Trophoblast cell (in vitro differentiated cells and primary cell): Measurements from ENCODE around the gene SGCA.

Experiments
- DNase-seq, 2 donors: peaks; one replicate each; pipeline ENCODE4 v3.0.0-alpha.2; 2016
- H2AFZ ChIP-seq: 2 replicates; pipeline ENCODE4 v1.6.1; 2013; ENCODE audit warnings: low read length, moderate library complexity, mild to moderate bottlenecking; ENCODE audit not compliant: insufficient read depth, poor library complexity
- H2AK5ac ChIP-seq: 2 replicates; pipeline ENCODE4 v1.6.1; 2013; ENCODE audit warnings: mild to moderate bottlenecking, low read length
- H2BK120ac ChIP-seq: 2 replicates; pipeline ENCODE4 v1.6.1; 2013; ENCODE audit warnings: low read length, mild to moderate bottlenecking, moderate library complexity; ENCODE audit not compliant: insufficient read depth, poor library complexity
- H2BK12ac ChIP-seq: 2 replicates; pipeline ENCODE4 v1.6.1; 2013; ENCODE audit warnings: mild to moderate bottlenecking, low read length, moderate library complexity
- H2BK5ac ChIP-seq: 2 replicates; pipeline ENCODE4 v1.6.1; 2013; ENCODE audit warnings: low read length, low read depth, moderate library complexity, mild to moderate bottlenecking; ENCODE audit not compliant: poor library complexity
- H3K14ac ChIP-seq: 2 replicates; pipeline ENCODE4 v1.6.1; 2013; ENCODE audit warnings: mild to moderate bottlenecking, low read length
- H3K18ac ChIP-seq: 2 replicates; pipeline ENCODE4 v1.6.1; 2013; ENCODE audit warnings: mild to moderate bottlenecking, low read length
- H3K23ac ChIP-seq: 2 replicates; pipeline ENCODE4 v1.6.1; 2013; ENCODE audit warnings: low read length
- H3K27ac ChIP-seq: 2 replicates; pipeline ENCODE4 v1.5.1; 2013; ENCODE audit warnings: low read depth, mild to moderate bottlenecking, inconsistent platforms, low read length, moderate library complexity
- H3K27me3 ChIP-seq: 2 replicates; pipeline ENCODE4 v1.6.1; 2013; ENCODE audit warnings: inconsistent platforms, mild to moderate bottlenecking, low read length, moderate library complexity; ENCODE audit not compliant: insufficient read depth
- H3K36me3 ChIP-seq, 2 experiments: 1 replicate in 1 of 2; 2 replicates in 1 of 2; pipeline ENCODE4 v1.6.1; 2013; ENCODE audit warnings: low read length in 2 of 2, mild to moderate bottlenecking in 2 of 2, moderate library complexity in 1 of 2; ENCODE audit not compliant: insufficient read depth in 2 of 2, control insufficient read depth in 1 of 2
- H3K4ac ChIP-seq: 2 replicates; pipeline ENCODE4 v1.6.1; 2013; ENCODE audit warnings: low read depth, mild to moderate bottlenecking, low read length, moderate library complexity
- H3K4me1 ChIP-seq, 2 experiments: 1 replicate in 1 of 2; 2 replicates in 1 of 2; pipeline ENCODE4 v1.6.1; 2013; ENCODE audit warnings: low read length in 2 of 2, mild to moderate bottlenecking in 2 of 2, moderate library complexity in 1 of 2; ENCODE audit not compliant: insufficient read depth in 2 of 2, control insufficient read depth in 1 of 2
- H3K4me2 ChIP-seq: 2 replicates; pipeline ENCODE4 v1.6.1; 2013; ENCODE audit warnings: inconsistent platforms, mild to moderate bottlenecking, low read length, moderate library complexity
- H3K4me3 ChIP-seq: 2 replicates; pipeline ENCODE4 v1.5.1; 2013; ENCODE audit warnings: mild to moderate bottlenecking, low read depth, low read length, inconsistent platforms
- H3K79me1 ChIP-seq: one replicate; pipeline ENCODE4 v1.6.1; 2013; ENCODE audit warnings: low read length
- H3K79me2 ChIP-seq: 2 replicates; pipeline ENCODE4 v1.6.1; 2013; ENCODE audit warnings: low read length, mild to moderate bottlenecking; ENCODE audit not compliant: control insufficient read depth, insufficient read depth, poor library complexity
- H3K9ac ChIP-seq: 2 replicates; pipeline ENCODE4 v1.6.1; 2013; ENCODE audit warnings: mild to moderate bottlenecking, low read length
- H3K9me3 ChIP-seq: 2 replicates; pipeline ENCODE4 v1.6.1; 2013; ENCODE audit warnings: low read depth, mild to moderate bottlenecking, control low read depth, inconsistent platforms, low read length; ENCODE audit not compliant: insufficient read depth
- H4K12ac ChIP-seq: 2 replicates; pipeline ENCODE4 v1.6.1; 2013; ENCODE audit warnings: low read depth, mild to moderate bottlenecking, low read length, moderate library complexity
- H4K8ac ChIP-seq: 2 replicates; pipeline ENCODE4 v1.6.1; 2013; ENCODE audit warnings: low read depth, mild to moderate bottlenecking, low read length, moderate library complexity
- H4K91ac ChIP-seq: one replicate; pipeline ENCODE4 v1.6.1; 2013; ENCODE audit warnings: low read depth, mild to moderate bottlenecking, low read length, moderate library complexity
- WGBS: extraction: QIAGEN DNeasy Blood & Tissue Kit; methylation state at CpG from one replicate; pipeline ENCODE4 v1.1.7; 2013; ENCODE audit warnings: missing lambda C conversion rate; ENCODE audit not compliant: insufficient read length, insufficient coverage; ENCODE audit errors: extremely low coverage; 5-methylcytosine and 5-hydroxymethylcytosine counted together

SGCA gene

GRCh38 chr17:50181591-50182560 lies 16.1 kb downstream of the SGCA start:
- Histone ChIP-seq H3K27me3 (no peaks in the 10 kb centered on the region), H3K9ac (no peak overlapping the region), H2BK120ac (no peak overlapping the region), H3K23ac (no peak overlapping the region), H3K79me2 (no peaks in the 10 kb centered on the region), H4K91ac (no peak overlapping the region), H3K4me2 (no peak overlapping the region), H3K14ac (no peak overlapping the region), H4K8ac (no peak overlapping the region), H3K4ac (no peak overlapping the region), H3K4me1 (peaks cover 22 to 28% of the 10 kb centered on the region in 2 experiments), H3K4me3 (no peak overlapping the region), H2AK5ac (no peak overlapping the region), H2BK5ac (no peak overlapping the region), H3K79me1 (peaks cover 20% of the 10 kb centered on the region), H3K27ac (no peak overlapping the region), H3K36me3 (peaks cover 22 to 28% of the 10 kb centered on the region in 2 experiments), H4K12ac (no peak overlapping the region), H2BK12ac (no peak overlapping the region), H2AFZ (no peak overlapping the region), H3K18ac (no peak overlapping the region), H3K9me3 (peaks cover 4% of the 10 kb centered on the region)
- no CpG with 5 or more reads among the region's 12 CpGs for WGBS
- no peak for DNase-seq

DNA sequence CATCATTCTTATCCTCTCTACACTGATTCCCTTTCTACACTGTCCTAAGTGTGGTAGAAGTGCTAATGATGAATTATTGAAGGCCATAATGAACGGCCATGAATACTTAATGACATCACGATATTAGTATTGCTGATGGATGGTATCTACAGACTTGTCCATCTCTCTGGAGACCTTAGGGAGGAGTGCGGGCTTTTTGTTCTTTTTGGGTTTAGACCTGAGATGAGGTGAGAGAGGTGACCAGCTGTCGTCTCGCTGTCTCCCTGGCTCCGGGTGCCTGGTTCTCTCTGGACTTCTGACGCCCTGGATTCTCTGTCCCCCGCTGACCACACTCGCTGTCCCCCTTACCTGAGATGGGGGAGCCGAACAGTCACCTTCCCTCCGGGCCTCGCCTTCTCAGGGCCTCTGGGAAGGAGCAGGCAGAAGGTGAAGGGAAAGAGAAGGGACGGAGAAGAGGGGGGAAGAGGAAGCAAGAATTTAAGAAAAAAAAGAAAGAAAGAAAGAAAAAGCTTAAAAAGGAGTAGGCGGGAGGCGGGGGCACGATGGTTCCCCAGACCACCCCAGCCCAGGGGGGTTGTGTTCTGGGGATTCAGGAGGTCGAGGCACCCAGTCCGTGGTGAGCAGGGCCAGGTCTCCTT lies 17.1 kb downstream of the SGCA start:
- Histone ChIP-seq H3K14ac (no peak overlapping the region), H4K91ac (no peak overlapping the region), H2AK5ac (no peak overlapping the region), H4K8ac (no peak overlapping the region), H3K4ac (no peak overlapping the region), H3K18ac (no peak overlapping the region), H4K12ac (no peak overlapping the region), H3K4me2 (no peak overlapping the region), H3K79me1 (peaks cover 10% of the 10 kb centered on the region), H3K27ac (no peak overlapping the region), H2BK12ac (no peak overlapping the region), H2BK120ac (no peak overlapping the region), H3K36me3 (peaks cover 32 to 38% of the 10 kb centered on the region in 2 experiments), H3K9ac (no peak overlapping the region), H3K79me2 (no peaks in the 10 kb centered on the region), H3K27me3 (no peaks in the 10 kb centered on the region), H3K4me1 (peaks cover 13 to 19% of the 10 kb centered on the region in 2 experiments), H2AFZ (no peak overlapping the region), H2BK5ac (no peak overlapping the region), H3K9me3 (peaks cover 4% of the 10 kb centered on the region), H3K23ac (no peak overlapping the region), H3K4me3 (no peak overlapping the region)
- no CpG with 5 or more reads among the region's 18 CpGs for WGBS
- no peak for DNase-seq

GRCh38 chr17:50183421-50183994 lies 17.7 kb downstream of the SGCA start:
- H3K27ac ChIP-seq: no peak overlapping the region
- no peak overlapping the region for H2AFZ ChIP-seq
- H3K18ac ChIP-seq: no peak overlapping the region
- no peak overlapping the region for H3K4me2 ChIP-seq
- H3K27me3 ChIP-seq: no peaks in the 10 kb centered on the region
- H3K14ac ChIP-seq: no peak overlapping the region
- DNase-seq: no peak
- no peak overlapping the region for H4K91ac ChIP-seq
- H2BK5ac ChIP-seq: no peak overlapping the region
- H4K8ac ChIP-seq: no peak overlapping the region
- H3K79me1 ChIP-seq: peaks cover 5% of the 10 kb centered on the region
- 100% methylated on average over 1 of the region's 12 CpGs for WGBS
- no peak overlapping the region for H4K12ac ChIP-seq
- H2AK5ac ChIP-seq: no peak overlapping the region
- H3K23ac ChIP-seq: no peak overlapping the region
- H3K36me3 ChIP-seq: peaks cover 38 to 44% of the 10 kb centered on the region in 2 experiments
- no peak overlapping the region for H2BK12ac ChIP-seq
- H3K4me1 ChIP-seq: peaks cover 8 to 13% of the 10 kb centered on the region in 2 experiments
- H3K79me2 ChIP-seq: no peaks in the 10 kb centered on the region
- no peak overlapping the region for H3K9ac ChIP-seq
- H3K9me3 ChIP-seq: peaks cover 4% of the 10 kb centered on the region
- H3K4ac ChIP-seq: no peak overlapping the region
- no peak overlapping the region for H3K4me3 ChIP-seq
- H2BK120ac ChIP-seq: no peak overlapping the region

GRCh38 chr17:50184064-50184463 lies 18.3 kb downstream of the SGCA start:
- no peak overlapping the region for H3K9ac ChIP-seq

More at GRCh38 chr17:50184064-50184463, 18.3 kb downstream of the SGCA start:
- no CpG with 5 or more reads among the region's 8 CpGs for WGBS
- Histone ChIP-seq H2BK120ac (no peak overlapping the region), H3K27me3 (no peaks in the 10 kb centered on the region), H2AK5ac (no peak overlapping the region), H3K27ac (no peak overlapping the region), H3K23ac (no peak overlapping the region), H4K91ac (no peak overlapping the region), H2BK12ac (no peak overlapping the region), H2AFZ (no peak overlapping the region), H3K4ac (no peak overlapping the region), H3K18ac (no peak overlapping the region), H3K36me3 (peaks cover 44 to 50% of the 10 kb centered on the region in 2 experiments), H3K4me1 (peaks cover 4 to 9% of the 10 kb centered on the region in 2 experiments), H3K79me1 (peaks cover 2% of the 10 kb centered on the region), H3K4me3 (no peak overlapping the region), H3K79me2 (no peaks in the 10 kb centered on the region), H3K14ac (no peak overlapping the region), H2BK5ac (no peak overlapping the region), H4K8ac (no peak overlapping the region), H4K12ac (no peak overlapping the region), H3K9me3 (peaks cover 4% of the 10 kb centered on the region), H3K4me2 (no peak overlapping the region)
- no peak for DNase-seq
